A673 (cell line): Measurements from ENCODE around the gene DGAT2L6.

Experiments used
- EZH2 ChIP-seq: fragments of 200-600 bp; sonication (generic); IDR thresholded peaks from 2 replicates; pipeline ENCODE4 v1.6.1; 2017; ENCODE audit warnings: borderline replicate concordance, low read depth, mild to moderate bottlenecking, mixed read lengths, antibody characterized with exemption, low read length; ENCODE audit not compliant: poor library complexity, severe bottlenecking
- TF ChIP-seq, protein P1 (sequence below): fragments of 300-800, 200-600 bp; sonication (generic); conservative IDR thresholded peaks from 2 replicates; pipeline ENCODE4 v1.5.1; 2017; ENCODE audit warnings: low read depth, mild to moderate bottlenecking, antibody characterized with exemption, low read length, moderate library complexity, mixed read lengths

DNA sequence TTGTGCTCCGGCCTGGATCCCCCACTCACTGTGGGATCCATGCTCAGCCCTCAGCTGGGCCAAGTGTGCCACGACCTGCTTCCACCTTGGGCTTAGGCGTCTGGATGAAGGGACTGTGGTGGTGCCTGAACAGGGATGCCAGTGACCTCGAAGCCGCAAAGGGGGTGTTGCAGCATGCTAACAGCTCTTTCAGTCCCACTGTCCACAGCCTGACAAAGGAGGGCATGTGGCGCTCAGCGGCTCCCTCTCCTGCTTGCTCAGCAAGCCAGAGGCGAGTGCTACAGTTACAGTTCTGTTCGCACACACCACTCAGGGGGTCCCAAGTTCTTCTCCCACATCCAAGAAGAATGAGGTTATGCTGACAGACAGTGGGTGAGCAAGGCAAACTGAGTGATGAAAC lies 49.2 kb upstream of the DGAT2L6 start:
- TF ChIP-seq, protein P1, sequence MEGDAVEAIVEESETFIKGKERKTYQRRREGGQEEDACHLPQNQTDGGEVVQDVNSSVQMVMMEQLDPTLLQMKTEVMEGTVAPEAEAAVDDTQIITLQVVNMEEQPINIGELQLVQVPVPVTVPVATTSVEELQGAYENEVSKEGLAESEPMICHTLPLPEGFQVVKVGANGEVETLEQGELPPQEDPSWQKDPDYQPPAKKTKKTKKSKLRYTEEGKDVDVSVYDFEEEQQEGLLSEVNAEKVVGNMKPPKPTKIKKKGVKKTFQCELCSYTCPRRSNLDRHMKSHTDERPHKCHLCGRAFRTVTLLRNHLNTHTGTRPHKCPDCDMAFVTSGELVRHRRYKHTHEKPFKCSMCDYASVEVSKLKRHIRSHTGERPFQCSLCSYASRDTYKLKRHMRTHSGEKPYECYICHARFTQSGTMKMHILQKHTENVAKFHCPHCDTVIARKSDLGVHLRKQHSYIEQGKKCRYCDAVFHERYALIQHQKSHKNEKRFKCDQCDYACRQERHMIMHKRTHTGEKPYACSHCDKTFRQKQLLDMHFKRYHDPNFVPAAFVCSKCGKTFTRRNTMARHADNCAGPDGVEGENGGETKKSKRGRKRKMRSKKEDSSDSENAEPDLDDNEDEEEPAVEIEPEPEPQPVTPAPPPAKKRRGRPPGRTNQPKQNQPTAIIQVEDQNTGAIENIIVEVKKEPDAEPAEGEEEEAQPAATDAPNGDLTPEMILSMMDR, result no peak
- no peak for TF ChIP-seq EZH2
